ENCODE results near the gene KLHL26. TPM values are rescaled to one million over a fixed set of nuclear protein-coding genes. Genes with fewer than 3 reads are reported as not detected.
A peak's percentile ranks its signal among the peaks of the same experiment; 100 is the strongest.

KLHL26 gene
- total and polyA plus RNA-seq, 2 of the 4 experiments (the other 2 are of a cell fraction), result 2.2 to 4.7 TPM

- no peak overlapping the region for H3K4me3 ChIP-seq (ENCODE audit: insufficient read depth, low read depth, low read length)
- ChIA-PET POLR2A (ENCODE audit: unreplicated experiment) (no interaction called here), CTCF (no interaction called here)
- in situ Hi-C loops (cut with MboI; ENCODE audit: low sequenced_read_pairs) (no loop called here), intact Hi-C loops (cut with micrococcal nuclease) (no loop called here), dilution Hi-C loops (cut with HindIII; ENCODE audit: low sequenced_read_pairs, unreplicated experiment) (no loop called here)
- peak overlapping the region; percentile 90 for H3K4ac ChIP-seq (ENCODE audit: low read depth, low read length)
- no peaks in the 10 kb centered on the region for H3K27me3 ChIP-seq (ENCODE audit: control insufficient read depth, insufficient read depth, low read length)
- BruUV-seq (replicated peaks), result no TSS peak
- H2AK9ac ChIP-seq (replicated peaks; ENCODE audit: low read depth, low read length, poor library complexity), result peak overlapping the region; percentile 84
- DNase-seq (no peak), ATAC-seq (ENCODE audit: low read depth) (no peak)
- H3K14ac ChIP-seq (replicated peaks; ENCODE audit: low read depth, low read length), result peak overlapping the region; percentile 67
- H3K9me1 ChIP-seq (ENCODE audit: insufficient read depth, low read length), result peaks cover 30% of the 10 kb centered on the region
- peak overlapping the region; percentile 73; the same call in 1 of the 2 replicates for H3K56ac ChIP-seq (ENCODE audit: extremely low read depth, insufficient read depth, low read length)
- H4K20me1 ChIP-seq (ENCODE audit: insufficient read depth, low read length), result peaks cover 27% of the 10 kb centered on the region
- no peak for TF ChIP-seq RCOR1 (IDR thresholded peaks at IDR 0.05; ENCODE audit: insufficient replicate concordance, low read length)
- TF ChIP-seq MXI1 (IDR thresholded peaks at IDR 0.05; ENCODE audit: borderline replicate concordance, low read depth, low read length), result no peak
- TF ChIP-seq, protein P1, sequence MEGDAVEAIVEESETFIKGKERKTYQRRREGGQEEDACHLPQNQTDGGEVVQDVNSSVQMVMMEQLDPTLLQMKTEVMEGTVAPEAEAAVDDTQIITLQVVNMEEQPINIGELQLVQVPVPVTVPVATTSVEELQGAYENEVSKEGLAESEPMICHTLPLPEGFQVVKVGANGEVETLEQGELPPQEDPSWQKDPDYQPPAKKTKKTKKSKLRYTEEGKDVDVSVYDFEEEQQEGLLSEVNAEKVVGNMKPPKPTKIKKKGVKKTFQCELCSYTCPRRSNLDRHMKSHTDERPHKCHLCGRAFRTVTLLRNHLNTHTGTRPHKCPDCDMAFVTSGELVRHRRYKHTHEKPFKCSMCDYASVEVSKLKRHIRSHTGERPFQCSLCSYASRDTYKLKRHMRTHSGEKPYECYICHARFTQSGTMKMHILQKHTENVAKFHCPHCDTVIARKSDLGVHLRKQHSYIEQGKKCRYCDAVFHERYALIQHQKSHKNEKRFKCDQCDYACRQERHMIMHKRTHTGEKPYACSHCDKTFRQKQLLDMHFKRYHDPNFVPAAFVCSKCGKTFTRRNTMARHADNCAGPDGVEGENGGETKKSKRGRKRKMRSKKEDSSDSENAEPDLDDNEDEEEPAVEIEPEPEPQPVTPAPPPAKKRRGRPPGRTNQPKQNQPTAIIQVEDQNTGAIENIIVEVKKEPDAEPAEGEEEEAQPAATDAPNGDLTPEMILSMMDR (conservative IDR thresholded peaks at IDR 0.05; ENCODE audit: low read depth, low read length), result no peak
- no peak for TF ChIP-seq RFX5 (IDR thresholded peaks at IDR 0.05; ENCODE audit: low read depth, low read length)
- TF ChIP-seq NFE2L2 (IDR thresholded peaks at IDR 0.05; ENCODE audit: low read depth, low read length), result no peak
- no peak for TF ChIP-seq SMC3 (IDR thresholded peaks at IDR 0.05; ENCODE audit: low read depth, low read length)
- TF ChIP-seq, protein P2, sequence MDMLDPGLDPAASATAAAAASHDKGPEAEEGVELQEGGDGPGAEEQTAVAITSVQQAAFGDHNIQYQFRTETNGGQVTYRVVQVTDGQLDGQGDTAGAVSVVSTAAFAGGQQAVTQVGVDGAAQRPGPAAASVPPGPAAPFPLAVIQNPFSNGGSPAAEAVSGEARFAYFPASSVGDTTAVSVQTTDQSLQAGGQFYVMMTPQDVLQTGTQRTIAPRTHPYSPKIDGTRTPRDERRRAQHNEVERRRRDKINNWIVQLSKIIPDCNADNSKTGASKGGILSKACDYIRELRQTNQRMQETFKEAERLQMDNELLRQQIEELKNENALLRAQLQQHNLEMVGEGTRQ (IDR thresholded peaks at IDR 0.05; ENCODE audit: low read depth, low read length), result no peak
- TF ChIP-seq POLR2A (IDR thresholded peaks at IDR 0.05; ENCODE audit: low read depth, low read length), result no peak
- no peak for TF ChIP-seq BHLHE40 (IDR thresholded peaks at IDR 0.05; ENCODE audit: low read depth, low read length)
- TF ChIP-seq RAD21 (IDR thresholded peaks at IDR 0.05; ENCODE audit: low read length), result no peak
- TF ChIP-seq FOS (IDR thresholded peaks at IDR 0.05; ENCODE audit: low read depth, low read length), result no peak
- no peak for TF ChIP-seq ELK1 (IDR thresholded peaks at IDR 0.05; ENCODE audit: borderline replicate concordance, low read depth, low read length)
- no peak for TF ChIP-seq CEBPB (IDR thresholded peaks at IDR 0.05; ENCODE audit: low read depth, low read length)
- no peak for TF ChIP-seq CHD1 (IDR thresholded peaks at IDR 0.05; ENCODE audit: low read depth, low read length)
- no peak for TF ChIP-seq MAZ (IDR thresholded peaks at IDR 0.05; ENCODE audit: borderline replicate concordance, low read depth, low read length)
- H2AFZ ChIP-seq (replicated peaks; ENCODE audit: low read length, poor library complexity), result peak overlapping the region; percentile 67
- peak overlapping the region; percentile 71 for H3K27ac ChIP-seq (ENCODE audit: insufficient read depth, low read length)
- H3K36me3 ChIP-seq (ENCODE audit: control insufficient read depth, insufficient read depth, low read length), result no peaks in the 10 kb centered on the region
- H3K9me3 ChIP-seq (ENCODE audit: control insufficient read depth, insufficient read depth, low read length), result no peaks in the 10 kb centered on the region
- peak overlapping the region; percentile 83 for H2BK20ac ChIP-seq (ENCODE audit: low read depth, low read length)
- peaks cover 37% of the 10 kb centered on the region for H3K4me1 ChIP-seq (ENCODE audit: control insufficient read depth, insufficient read depth, low read length)
- no peak overlapping the region for H3K4me2 ChIP-seq (ENCODE audit: low read depth, low read length)
- peak overlapping the region; percentile 81 for H2BK5ac ChIP-seq (ENCODE audit: low read depth, low read length, poor library complexity, severe bottlenecking)
- peak overlapping the region; percentile 85 for H2BK120ac ChIP-seq (ENCODE audit: low read depth, low read length)
- H3K9ac ChIP-seq (ENCODE audit: low read depth, low read length), result 0 out of 2 replicates have a peak overlapping the region, but pooled peaks have one; percentile 7
- peak overlapping the region; percentile 59 to 83; a peak in 3 of 4 replicates for H4K8ac ChIP-seq (ENCODE audit: low read depth in 2 of 2, low read length in 2 of 2)
- H3K79me1 ChIP-seq (ENCODE audit: low read depth in 1 of 2, low read length in 2 of 2), result peaks cover 22 to 62% of the 10 kb centered on the region in 2 experiments; a peak in 3 of 4 replicates
- WGBS, 2 experiments (ENCODE audit: extremely low coverage in 2 of 2, insufficient read length in 1 of 2), result 93% methylated on average over 3 of the region's 6 CpGs; no CpG with 5 or more reads in 1 of the 2 experiments
- H2AK5ac ChIP-seq (ENCODE audit: low read depth, low read length), result peak overlapping the region; percentile 95
- peak overlapping the region; percentile 45 for H3K18ac ChIP-seq (ENCODE audit: low read depth, low read length)
- H4K91ac ChIP-seq (ENCODE audit: insufficient read depth, low read depth, low read length), result peak overlapping the region; percentile 89
- H4K5ac ChIP-seq (ENCODE audit: low read depth, low read length), result peak overlapping the region; percentile 25
- H2BK15ac ChIP-seq (ENCODE audit: low read depth, low read length), result peak overlapping the region; percentile 34; the same call in 2 of the 3 replicates
- peak overlapping the region; percentile 45 for H3K23ac ChIP-seq (ENCODE audit: low read depth, low read length)
These were observed 14.9 kb downstream of the KLHL26 start for GRCh38 chr19:18651733-18652132.

All from IMR-90 (cell line).